ENCODE data around the gene TRPC3.

The TRPC3 gene

GRCh38 chr4:121980643-121981042, 28.8 kb upstream of the TRPC3 start:
- no peak for ATAC-seq
- no peak for TF ChIP-seq ZC3H10 (CRISPR knock-in tag; IDR thresholded peaks at IDR 0.05)
- TF ChIP-seq CSDC2 (CRISPR knock-in tag; IDR thresholded peaks at IDR 0.05) = no peak
- TF ChIP-seq CREB5 (CRISPR knock-in tag; IDR thresholded peaks at IDR 0.05; ENCODE audit: low read depth) = no peak

GRCh38 chr4:121978172-121978516, 26.3 kb upstream of the TRPC3 start:
- TF ChIP-seq ZNF70 (CRISPR knock-in tag; IDR thresholded peaks at IDR 0.05) = no peak
- TF ChIP-seq PPARA (CRISPR knock-in tag; IDR thresholded peaks at IDR 0.05; ENCODE audit: borderline replicate concordance) = no peak
- TF ChIP-seq ZNF565 (CRISPR knock-in tag; conservative IDR thresholded peaks at IDR 0.05; ENCODE audit: low read depth) = no peak
- TF ChIP-seq CSDC2 (CRISPR knock-in tag; IDR thresholded peaks at IDR 0.05) = no peak
- no peak for TF ChIP-seq POU6F1 (CRISPR knock-in tag; IDR thresholded peaks at IDR 0.05; ENCODE audit: borderline replicate concordance, low read depth)
- no peak for TF ChIP-seq ESRRG (CRISPR knock-in tag; IDR thresholded peaks at IDR 0.05)
- no peak for TF ChIP-seq GLIS3 (CRISPR knock-in tag; IDR thresholded peaks at IDR 0.05)
- no peak for TF ChIP-seq TOX (CRISPR knock-in tag; IDR thresholded peaks at IDR 0.05; ENCODE audit: borderline replicate concordance)
- no peak for TF ChIP-seq CSRNP3 (CRISPR knock-in tag; IDR thresholded peaks at IDR 0.05)
- no peak for ATAC-seq

- peak; percentile 60 for ATAC-seq
- no peak for TF ChIP-seq RARB (CRISPR knock-in tag; IDR thresholded peaks at IDR 0.05)
- no peak for TF ChIP-seq CSDC2 (CRISPR knock-in tag; IDR thresholded peaks at IDR 0.05)
- no peak for TF ChIP-seq CREB5 (CRISPR knock-in tag; IDR thresholded peaks at IDR 0.05; ENCODE audit: low read depth)
- TF ChIP-seq ZFP30 (CRISPR knock-in tag; IDR thresholded peaks at IDR 0.05) = no peak
- no peak for TF ChIP-seq ZFP3 (CRISPR knock-in tag; IDR thresholded peaks at IDR 0.05)
- no peak for TF ChIP-seq BACH2 (CRISPR knock-in tag; IDR thresholded peaks at IDR 0.05; ENCODE audit: borderline replicate concordance)
- TF ChIP-seq CSRNP3 (CRISPR knock-in tag; IDR thresholded peaks at IDR 0.05) = no peak
- no peak for TF ChIP-seq OSR1 (CRISPR knock-in tag; IDR thresholded peaks at IDR 0.05)
- no peak for TF ChIP-seq PATZ1 (CRISPR knock-in tag; IDR thresholded peaks at IDR 0.05; ENCODE audit: borderline replicate concordance)
- TF ChIP-seq ZNF70 (CRISPR knock-in tag; IDR thresholded peaks at IDR 0.05) = no peak
- no peak for TF ChIP-seq TCF4 (CRISPR knock-in tag; IDR thresholded peaks at IDR 0.05; ENCODE audit: borderline replicate concordance)
- no peak for TF ChIP-seq ZNF8 (CRISPR knock-in tag; IDR thresholded peaks at IDR 0.05)
- TF ChIP-seq GLIS3 (CRISPR knock-in tag; IDR thresholded peaks at IDR 0.05) = no peak
- no peak for TF ChIP-seq ZC3H10 (CRISPR knock-in tag; IDR thresholded peaks at IDR 0.05)
- no peak for TF ChIP-seq POU6F1 (CRISPR knock-in tag; IDR thresholded peaks at IDR 0.05; ENCODE audit: borderline replicate concordance, low read depth)
- no peak for TF ChIP-seq ESRRG (CRISPR knock-in tag; IDR thresholded peaks at IDR 0.05)
Measured at GRCh38 chr4:121977251-121978171, 25.7 kb upstream of the TRPC3 start.

All from SK-N-SH treated with all-trans-retinoic acid at 6 μM for 48 hours (cell line).